ENCODE results near the gene LMAN1L. TPM values are rescaled to one million over a fixed set of nuclear protein-coding genes. Genes with fewer than 3 reads are reported as not detected.

Gene LMAN1L
- total RNA-seq, 1 donor from 2014 or later, result 0.20 TPM

GRCh38 chr15:74817370-74817737 is 4.7 kb downstream of the LMAN1L start:
- no peak for DNase-seq

DNA sequence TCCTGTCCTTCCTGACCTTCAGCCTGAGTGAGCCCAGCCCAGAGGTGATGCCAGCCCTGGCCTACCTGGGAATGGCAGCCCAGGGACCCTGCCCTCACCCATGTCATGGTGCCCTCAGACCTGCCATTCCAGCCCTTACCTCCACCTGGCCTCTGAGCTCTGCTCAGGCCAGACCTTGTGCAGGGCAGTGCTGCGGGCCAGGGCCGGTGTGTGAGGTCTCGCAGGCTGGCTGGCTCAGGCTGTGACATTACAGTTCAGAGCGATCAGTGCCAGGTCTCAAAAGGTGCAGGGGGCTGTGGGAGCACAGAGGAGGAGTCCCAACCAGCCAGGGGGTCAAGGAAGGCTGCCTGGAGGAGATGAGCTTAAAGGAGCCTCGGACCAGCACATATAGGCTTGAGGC is 7.4 kb downstream of the LMAN1L start:
- no peak for DNase-seq

- no peak for DNase-seq
These were observed 8.6 kb downstream of the LMAN1L start for GRCh38 chr15:74821091-74821789.

- no peak for DNase-seq
These were observed 9.1 kb downstream of the LMAN1L start for GRCh38 chr15:74821790-74822158.

DNA sequence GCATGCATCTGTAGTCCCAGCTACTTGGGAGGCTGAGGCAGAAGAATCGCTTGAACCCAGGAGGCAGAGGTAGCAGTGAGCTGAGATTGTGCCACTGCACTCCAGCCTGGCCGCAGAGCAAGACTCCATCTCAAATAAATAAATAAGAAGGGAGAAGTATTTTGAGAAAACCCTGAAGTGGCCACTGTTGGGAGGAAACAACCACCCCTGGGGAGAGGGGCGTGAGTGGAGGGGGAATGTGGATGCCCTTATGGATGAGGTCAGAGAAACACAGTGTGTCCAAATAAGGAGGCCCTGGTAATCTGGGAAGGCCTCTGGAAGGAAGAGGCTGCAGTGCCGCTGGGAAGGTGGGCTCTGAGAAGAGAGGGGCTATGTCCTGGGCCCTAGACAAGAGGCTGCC is 9.6 kb downstream of the LMAN1L start:
- no peak for DNase-seq

DNA sequence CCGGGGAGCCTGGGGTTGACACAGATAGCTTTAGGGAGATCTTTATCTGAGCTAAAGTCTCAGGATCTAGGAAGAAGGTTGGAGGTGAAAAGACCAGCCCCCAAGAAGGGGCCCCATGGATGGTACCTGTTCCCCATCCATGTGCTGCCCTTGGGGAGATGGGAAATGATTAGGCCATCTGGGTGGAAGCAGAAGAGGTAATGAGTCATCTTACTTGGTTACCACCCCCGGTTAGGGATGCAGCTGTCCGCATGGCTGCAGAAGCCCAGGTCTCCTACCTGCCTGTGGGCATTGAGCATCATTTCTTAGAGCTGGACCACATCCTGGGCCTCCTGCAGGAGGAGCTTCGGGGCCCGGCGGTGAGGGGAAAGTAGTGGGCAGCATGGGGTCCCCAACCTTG is 10.7 kb downstream of the LMAN1L start:
- no peak for DNase-seq

GRCh38 chr15:74824976-74825375 is 12.3 kb downstream of the LMAN1L start:
- DNase-seq, result no peak

GRCh38 chr15:74825866-74826265 is 13.2 kb downstream of the LMAN1L start:
- DNase-seq, result no peak

DNA sequence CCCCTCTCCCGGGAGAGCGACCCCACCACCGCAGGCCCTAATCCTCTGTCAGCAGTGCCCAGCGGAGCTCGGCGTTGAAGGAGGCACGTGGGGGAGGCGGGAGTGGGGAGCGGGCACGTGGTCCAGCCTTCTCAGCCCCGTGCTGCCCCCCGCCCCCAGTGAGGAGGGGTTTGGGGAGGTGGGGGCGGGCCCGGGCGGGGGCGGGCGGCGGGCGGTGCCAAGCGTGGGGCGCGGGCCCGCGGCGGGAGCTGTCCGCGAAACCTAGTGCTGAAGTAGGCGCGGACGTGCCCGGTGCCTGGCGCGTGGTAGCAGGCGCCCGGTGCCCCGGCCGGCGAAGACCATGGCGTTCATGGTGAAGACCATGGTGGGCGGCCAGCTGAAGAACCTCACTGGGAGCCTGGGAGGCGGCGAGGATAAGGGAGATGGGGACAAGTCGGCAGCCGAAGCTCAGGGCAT is 13.8 kb downstream of the LMAN1L start, which contains the start of gene CPLX3:
Gene CPLX3 (plus strand): TSS at position 264 of the 456 bp plus-strand sequence. CDS start 77 bp downstream, at position 341.
- DNase-seq, result no peak

- no peak for DNase-seq
These were observed 14.3 kb downstream of the LMAN1L start for GRCh38 chr15:74826921-74827320.

- DNase-seq, result no peak
These were observed 15.0 kb downstream of the LMAN1L start for GRCh38 chr15:74827614-74828013.

- no peak for DNase-seq
These were observed 16.2 kb downstream of the LMAN1L start for GRCh38 chr15:74828835-74829234.

GRCh38 chr15:74829486-74829885 is 16.9 kb downstream of the LMAN1L start:
- DNase-seq, result no peak

DNA sequence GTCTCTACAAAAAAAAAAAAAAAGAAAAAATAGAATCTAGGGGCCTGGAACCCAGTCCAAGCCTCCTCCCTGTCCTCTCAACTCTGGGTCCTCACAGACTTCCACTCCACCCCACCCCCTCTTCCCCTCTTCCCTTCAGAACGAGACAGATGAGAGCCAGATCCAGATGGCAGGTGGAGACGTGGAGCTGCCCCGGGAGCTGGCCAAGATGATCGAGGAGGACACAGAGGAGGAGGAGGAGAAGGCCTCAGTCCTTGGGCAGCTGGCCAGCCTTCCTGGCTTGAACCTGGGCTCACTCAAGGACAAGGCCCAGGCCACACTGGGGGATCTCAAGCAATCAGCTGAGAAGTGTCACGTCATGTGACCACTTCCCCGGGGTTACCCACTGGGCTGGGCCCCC is 17.4 kb downstream of the LMAN1L start:
- no peak for DNase-seq

DNA sequence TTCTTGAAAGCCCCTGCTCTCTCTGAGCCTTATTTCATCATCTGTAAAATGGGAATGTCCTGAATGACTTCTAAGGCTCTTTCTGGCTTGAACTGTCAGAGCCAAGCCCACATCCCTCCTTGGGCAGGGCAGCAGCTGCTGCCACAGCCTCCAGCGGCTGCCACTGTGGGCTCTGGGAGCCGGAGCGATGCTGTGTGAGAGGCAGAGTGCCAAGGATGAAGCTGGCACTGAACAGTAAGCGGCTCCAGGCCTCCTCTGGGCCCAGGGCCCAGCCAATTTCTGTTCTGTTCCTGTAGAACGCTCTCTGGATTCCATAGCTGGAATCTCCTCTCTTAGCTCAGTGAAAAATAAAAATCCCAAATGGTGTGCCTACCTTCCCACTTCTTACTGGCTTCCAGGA is 18.2 kb downstream of the LMAN1L start:
- no peak for DNase-seq

GRCh38 chr15:74831813-74832495 is 19.3 kb downstream of the LMAN1L start:
- DNase-seq, result no peak

- DNase-seq, result no peak
These were observed 20.2 kb downstream of the LMAN1L start for GRCh38 chr15:74832826-74833225.

DNA sequence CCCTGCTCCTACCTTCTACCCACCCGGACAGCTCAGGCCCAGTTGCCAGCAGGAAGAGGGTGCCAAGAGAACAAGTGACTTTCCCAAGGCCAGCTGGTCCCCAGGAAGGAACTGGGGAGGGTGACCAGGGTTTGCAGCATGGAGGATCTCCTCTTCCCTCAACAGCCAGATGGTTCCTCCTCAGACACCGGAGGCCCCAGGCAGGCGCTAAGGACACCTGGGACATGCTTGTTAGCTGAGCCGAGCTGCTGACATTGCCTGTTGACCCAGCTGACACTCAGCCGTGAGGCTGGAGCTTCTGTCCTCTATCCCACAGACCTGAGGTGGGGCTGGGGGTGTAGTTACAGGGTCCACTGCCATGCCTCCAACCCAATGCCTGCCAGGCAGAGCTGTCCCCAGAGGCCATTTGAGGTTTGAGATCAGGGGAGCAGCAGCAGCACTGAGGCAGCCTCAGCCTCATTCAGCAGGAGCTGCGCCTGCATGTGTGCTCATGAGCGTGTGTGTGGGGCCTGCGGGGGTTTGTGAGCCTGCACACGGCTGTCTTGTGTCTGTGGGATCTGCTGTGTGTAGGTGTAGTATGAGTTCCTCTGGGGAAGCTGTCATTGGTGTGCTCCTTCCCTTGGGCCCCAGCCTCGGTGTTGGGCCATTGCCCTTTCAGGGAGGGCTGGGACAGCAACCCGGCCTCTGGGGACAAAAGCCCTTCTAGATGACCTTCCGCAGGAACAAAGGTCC is 20.9 kb downstream of the LMAN1L start:
- no peak for DNase-seq

DNA sequence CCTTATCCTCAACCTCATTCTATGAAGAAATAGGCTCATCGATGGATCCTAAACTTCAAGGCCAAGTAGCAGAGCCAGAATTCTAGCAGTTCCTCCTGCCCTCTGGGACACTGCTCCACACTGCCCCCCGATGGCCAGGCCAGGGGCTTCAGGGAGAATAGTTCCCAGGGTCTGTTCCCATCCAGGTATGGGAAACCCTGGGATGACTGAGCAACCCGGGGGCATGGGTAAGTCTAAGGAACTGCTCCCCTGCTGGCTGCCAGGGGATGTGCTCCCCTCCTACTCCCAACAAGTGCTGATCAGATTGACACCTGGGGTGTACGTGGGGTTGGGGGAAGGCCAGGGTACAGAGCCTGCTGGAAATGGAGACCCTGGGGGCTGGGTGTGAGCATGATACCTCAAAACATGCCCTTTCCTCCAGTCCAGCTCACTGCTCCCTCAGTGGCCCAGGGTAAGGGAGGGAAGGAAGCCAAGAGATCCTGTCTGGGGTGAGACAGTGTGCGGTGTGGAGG is 22.7 kb downstream of the LMAN1L start:
- DNase-seq, result no peak

- DNase-seq, result no peak
These were observed 24.2 kb downstream of the LMAN1L start for GRCh38 chr15:74836846-74837245.

- no peak for DNase-seq
These were observed 25.0 kb downstream of the LMAN1L start for GRCh38 chr15:74837482-74838136.

- no peak for DNase-seq
These were observed 25.5 kb downstream of the LMAN1L start for GRCh38 chr15:74838137-74838516.

Measured in skin of body (tissue), 2 donors.